ENCODE data around the gene HES5.
"Not testable (repeated sequence)": the region's sequence is repeated elsewhere in the genome, so short reads cannot be mapped to it uniquely, and the experiment has no call there.

HES5 gene

GRCh38 chr1:2529784-2530512, at the start of gene HES5:
HES5 (minus strand) TSS chr1:2530263; CDS start chr1:2530164, 99 bp downstream.
- no peak for DNase-seq

GRCh38 chr1:2578758-2579118, 48.7 kb upstream of the HES5 start:
- no peak for DNase-seq

GRCh38 chr1:2577565-2578075, 47.6 kb upstream of the HES5 start:
- not testable (repeated sequence) for DNase-seq

- no peak for DNase-seq
These were observed 46.0 kb upstream of the HES5 start for GRCh38 chr1:2575801-2576663.

- DNase-seq = no peak
These were observed 44.3 kb upstream of the HES5 start for GRCh38 chr1:2574350-2574749.

GRCh38 chr1:2573250-2573920, 43.3 kb upstream of the HES5 start:
- no peak for DNase-seq

GRCh38 chr1:2571348-2571747, 41.3 kb upstream of the HES5 start:
- no peak for DNase-seq

- no peak for DNase-seq
These were observed 40.3 kb upstream of the HES5 start for GRCh38 chr1:2570332-2570731.

- not testable (repeated sequence) for DNase-seq
These were observed 39.6 kb upstream of the HES5 start for GRCh38 chr1:2569703-2570102.

GRCh38 chr1:2569060-2569459, 39.0 kb upstream of the HES5 start:
- DNase-seq = no peak

GRCh38 chr1:2568187-2568816, 38.2 kb upstream of the HES5 start:
- DNase-seq = not testable (repeated sequence)

- no peak for DNase-seq
These were observed 37.1 kb upstream of the HES5 start for GRCh38 chr1:2567083-2567679.

- no peak for DNase-seq
These were observed 36.3 kb upstream of the HES5 start for GRCh38 chr1:2566101-2567045.

- DNase-seq = no peak
These were observed 34.8 kb upstream of the HES5 start for GRCh38 chr1:2564815-2565374.

GRCh38 chr1:2564006-2564814, 34.1 kb upstream of the HES5 start:
- DNase-seq = no peak

GRCh38 chr1:2563205-2563604, 33.1 kb upstream of the HES5 start:
- DNase-seq = no peak

- DNase-seq = no peak
These were observed 32.1 kb upstream of the HES5 start for GRCh38 chr1:2561898-2562895.

GRCh38 chr1:2561446-2561845, 31.4 kb upstream of the HES5 start:
- DNase-seq = no peak

Measured in femur (tissue), 1 donor.